T47D (cell line): Measurements from ENCODE around the gene ZNF511.
"Not testable (repeated sequence)": the region's sequence is repeated elsewhere in the genome, so short reads cannot be mapped to it uniquely, and the experiment has no call there.

Experiments used
- DNase-seq, 2 experiments: peaks; one replicate each; pipeline versions ENCODE4 v3.0.0 to v3.0.0-alpha.2; 2011 to 2012; ENCODE audit warnings: low read depth in 1 of 2, low spot score in 1 of 2
- JUND ChIP-seq: IDR thresholded peaks from 2 replicates; pipeline ENCODE4 v1.6.1; 2012; ENCODE audit warnings: low read depth
- in situ Hi-C: cut with HindIII; loops from 2 replicates; pipeline ENCODE4 v1.10.0; 2016; ENCODE audit warnings: low sequenced_read_pairs, low pct_unique_long_range_greater_than_20kb

Gene ZNF511

DNA sequence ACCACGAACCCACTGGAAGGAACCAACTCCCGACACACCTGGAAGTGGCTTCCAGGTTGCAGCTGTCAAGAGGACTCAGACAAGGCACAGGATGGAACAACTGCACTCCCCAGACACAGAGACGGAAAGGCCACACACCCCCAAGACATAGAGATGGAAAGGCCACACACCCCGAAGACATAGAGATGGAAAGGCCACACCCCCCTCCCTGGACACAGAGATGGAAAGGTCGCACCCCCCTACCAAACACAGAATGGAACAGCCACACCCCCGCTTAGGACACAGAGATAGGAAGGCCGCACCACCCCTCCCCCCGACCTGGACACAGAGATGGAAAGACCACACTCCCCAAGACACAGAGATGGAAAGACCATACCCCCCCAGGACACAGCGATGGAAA is 7.6 kb downstream of the ZNF511 start:
- in situ Hi-C loops, result no loop called here
- DNase-seq, result no peak

DNA sequence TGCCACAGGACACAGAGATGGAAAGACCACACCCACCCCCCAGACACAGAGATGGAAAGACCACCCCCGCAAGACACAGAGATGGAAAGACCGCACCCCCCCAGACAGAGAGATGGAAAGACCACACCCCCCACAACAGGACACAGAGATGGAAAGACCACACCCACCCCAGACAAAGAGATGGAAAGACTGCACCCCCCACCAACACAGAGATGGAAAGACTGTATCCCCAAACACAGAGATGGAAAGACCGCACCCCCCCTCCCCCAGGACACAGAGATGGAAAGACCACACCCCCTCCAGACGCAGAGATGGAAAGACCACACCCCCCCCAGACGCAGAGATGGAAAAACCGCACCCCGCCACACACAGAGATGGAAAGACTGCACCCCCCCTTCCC is 8.0 kb downstream of the ZNF511 start:
- no peak for TF ChIP-seq JUND
- in situ Hi-C loops, result no loop called here

More for the DNA sequence above, 7.6 kb downstream of the ZNF511 start:
- no peak for TF ChIP-seq JUND

DNA sequence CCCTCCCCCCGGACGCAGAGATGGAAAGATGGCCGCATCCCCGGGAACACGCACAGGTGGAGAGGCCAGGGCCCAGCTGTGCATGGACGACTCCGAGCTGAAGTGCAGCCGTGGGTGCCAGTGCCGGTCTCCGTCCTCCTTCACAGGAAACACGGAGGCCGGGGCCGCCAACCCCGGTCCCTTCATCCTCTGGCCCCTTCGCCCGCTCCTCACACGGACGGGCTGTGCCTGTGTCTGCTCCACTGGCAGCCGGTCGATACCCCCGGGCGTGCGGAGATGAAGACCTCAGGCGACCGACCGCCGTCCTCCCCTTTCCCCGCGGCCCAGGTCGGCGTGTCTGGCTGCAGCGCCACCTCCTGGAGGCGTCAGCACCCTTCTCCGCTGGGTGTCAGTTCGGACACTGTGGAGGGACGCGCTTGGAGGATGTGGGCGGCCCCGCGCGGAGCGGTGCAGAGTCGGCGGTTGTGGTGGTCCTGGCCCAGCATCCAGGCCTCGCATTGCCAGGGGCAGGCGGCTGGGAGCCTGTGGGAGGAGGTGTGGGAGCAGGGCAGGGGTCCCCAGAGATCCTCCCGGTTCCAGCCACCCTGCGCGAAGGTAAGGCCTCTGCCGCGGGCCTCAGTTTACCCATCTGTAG is 9.9 kb downstream of the ZNF511 start:
- in situ Hi-C loops, result no loop called here
- peak in 1 of 2 experiments; percentile 73 for DNase-seq
- no peak for TF ChIP-seq JUND

More for the DNA sequence above, 8.0 kb downstream of the ZNF511 start:
- DNase-seq, result no peak

DNA sequence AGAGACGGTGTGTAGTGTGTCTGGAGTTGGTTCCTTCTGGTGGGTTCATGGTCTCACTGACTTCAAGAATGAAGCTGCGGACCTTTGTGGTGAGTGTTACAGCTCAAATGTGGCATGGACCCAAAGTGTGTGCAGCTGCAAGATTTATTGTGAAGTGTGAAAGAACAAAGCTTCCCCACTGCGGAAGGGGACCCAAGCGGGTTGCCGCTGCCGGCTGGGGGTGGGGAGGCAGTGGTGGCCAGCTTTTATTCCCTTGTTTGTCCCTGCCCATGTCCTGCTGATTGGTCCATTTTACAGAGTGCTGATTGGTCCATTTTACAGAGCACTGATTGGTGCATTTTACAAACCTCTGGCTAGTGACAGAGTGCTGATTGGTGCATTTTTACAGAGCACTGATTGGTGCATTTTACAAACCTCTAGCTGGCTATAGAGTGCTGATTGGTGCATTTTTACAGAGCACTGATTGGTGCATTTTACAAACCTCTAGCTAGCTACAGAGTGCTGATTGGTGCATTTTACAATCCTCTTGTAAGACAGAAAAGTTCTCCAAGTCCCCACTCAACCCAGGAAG is 12.2 kb downstream of the ZNF511 start:
- DNase-seq, in situ Hi-C loops: not testable (repeated sequence)

DNA sequence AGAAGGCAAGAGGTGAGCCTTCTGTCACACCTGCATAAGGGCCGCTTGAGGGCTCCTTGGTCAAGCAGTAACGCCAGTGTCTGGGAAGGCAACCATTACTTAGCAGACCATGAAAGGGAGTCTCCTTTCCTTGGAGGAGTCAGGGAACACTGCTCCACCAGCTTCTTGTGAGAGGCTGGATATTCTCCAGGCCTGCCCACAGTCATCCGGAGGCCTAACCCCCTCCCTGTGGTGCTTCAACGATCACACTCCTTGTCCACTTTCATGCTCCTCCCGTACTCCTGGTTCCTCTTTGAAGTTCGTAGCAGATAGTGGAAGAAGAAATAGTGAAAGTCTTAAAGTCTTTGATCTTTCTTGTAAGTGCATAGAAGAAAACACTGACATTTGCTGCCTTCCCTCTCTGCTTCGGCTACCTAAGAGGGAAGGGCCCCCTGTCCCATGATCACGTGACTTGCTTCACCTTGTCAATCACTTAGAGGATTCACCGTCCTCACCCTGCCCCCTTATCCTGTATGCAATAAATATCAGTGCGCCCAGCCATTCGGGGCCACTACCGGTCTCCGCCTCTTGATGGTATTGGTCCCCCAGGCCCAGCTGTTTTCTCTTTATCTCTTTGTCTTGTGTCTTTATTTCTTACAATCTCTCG is 13.5 kb downstream of the ZNF511 start:
- in situ Hi-C loops, DNase-seq: not testable (repeated sequence)

DNA sequence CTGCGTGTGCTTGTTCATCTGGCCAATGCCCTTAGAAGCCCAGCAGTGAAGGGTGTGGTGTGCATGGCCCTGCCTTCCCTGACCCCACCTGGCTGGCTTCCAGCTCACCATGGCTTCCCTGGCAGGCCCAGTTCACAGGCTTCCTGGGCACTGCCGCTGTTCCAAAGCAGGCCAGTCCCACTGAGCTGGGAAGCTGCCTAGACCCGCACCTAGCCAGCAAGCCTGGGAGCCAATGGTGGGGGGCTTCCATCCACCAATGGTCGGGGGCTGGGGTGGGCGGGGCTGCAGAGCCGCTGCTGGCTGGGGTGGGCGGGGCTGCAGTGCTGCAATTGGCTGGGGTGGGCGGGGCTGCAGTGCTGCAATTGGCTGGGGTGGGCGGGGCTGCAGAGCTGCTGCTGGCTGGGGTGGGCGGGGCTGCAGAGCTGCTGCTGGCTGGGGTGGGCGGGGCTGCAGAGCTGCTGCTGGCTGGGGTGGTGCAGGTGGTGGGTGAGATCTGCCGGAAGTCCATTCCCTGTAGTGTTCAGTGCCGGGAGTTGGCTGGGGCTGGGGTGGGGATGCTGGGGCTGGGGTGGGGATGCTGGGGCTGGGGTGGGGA is 15.6 kb downstream of the ZNF511 start:
- in situ Hi-C loops, result no loop called here
- DNase-seq, result peak; percentile 63 to 89
- TF ChIP-seq JUND, result no peak

DNA sequence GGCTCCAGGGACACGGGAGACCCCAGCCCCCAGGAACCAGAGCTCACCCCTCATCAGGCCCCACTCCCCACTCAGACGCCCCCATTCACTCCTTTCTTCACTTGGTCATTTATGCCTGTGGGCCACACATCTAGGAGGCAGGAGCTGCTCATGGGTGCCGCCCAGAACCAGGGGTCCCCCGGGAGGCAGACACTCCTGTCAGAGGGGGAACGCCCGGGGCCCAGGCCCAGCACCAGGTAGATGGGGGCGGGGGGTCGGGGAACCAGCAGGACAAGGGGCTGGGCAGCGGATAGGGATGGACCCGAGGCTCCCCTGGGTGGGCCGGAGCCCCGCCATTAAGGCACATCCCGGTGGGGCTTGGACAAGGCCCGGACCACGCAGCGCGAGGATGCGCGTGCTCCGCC is 16.1 kb downstream of the ZNF511 start:
- DNase-seq, result no peak
- no peak for TF ChIP-seq JUND
- in situ Hi-C loops, result no loop called here

DNA sequence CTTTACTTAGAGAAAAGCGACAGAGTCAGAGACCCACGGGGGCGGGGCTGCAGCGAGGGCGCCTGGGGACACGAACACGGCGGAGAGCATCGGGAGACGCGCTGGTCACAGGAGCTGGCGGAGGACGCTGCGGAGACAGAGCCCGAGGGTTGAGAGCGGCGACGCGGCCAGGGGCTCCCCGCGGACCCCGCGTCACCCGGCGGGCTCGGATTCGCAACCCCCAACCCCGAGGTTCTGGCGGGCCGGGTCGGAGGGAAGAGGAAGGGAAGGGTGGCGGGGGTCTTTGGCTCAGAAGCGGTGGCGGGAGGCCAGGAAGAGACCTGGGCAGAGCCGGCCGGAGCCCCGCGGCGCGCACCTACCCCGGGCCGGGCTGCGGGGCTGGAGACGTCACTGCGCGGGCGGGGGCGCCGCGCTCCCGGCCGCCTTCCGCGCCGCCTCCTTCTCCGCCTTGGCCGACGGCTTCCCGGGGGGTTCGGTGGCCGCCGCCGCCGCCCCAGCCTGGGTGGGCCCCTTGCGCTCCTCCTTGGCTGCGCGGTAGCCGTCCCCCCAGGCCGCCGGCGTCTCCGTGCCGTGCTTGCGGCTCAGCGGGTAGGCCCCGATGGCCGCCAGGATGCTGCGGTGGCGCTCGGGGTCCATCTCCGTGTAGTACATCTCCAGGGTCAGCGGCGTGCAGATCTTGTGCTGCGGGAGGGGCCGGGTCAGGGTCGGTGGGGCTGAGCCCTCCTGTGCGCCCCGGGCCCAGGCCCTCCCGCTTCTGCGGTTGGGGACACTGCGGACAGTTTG is 16.9 kb downstream of the ZNF511 start:
- no peak for DNase-seq
- in situ Hi-C loops, result no loop called here
- TF ChIP-seq JUND, result no peak

DNA sequence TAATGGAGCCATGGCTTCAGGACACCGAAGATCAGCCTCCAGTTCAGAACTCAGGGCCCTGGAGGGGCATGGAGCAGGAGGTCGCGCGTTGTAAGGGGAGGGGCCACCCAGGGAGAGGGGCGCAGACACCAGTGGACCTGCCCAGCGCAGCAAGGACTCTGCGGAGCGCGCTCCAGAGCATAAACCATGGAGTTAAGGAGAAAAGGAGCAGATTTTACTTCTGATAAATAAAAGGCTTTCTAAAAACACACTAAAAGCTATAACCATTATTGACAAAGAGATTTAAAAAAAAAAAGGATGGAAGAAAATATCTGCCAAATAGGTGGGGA is 17.5 kb downstream of the ZNF511 start:
- in situ Hi-C loops, result no loop called here
- DNase-seq, result no peak
- TF ChIP-seq JUND, result no peak

DNA sequence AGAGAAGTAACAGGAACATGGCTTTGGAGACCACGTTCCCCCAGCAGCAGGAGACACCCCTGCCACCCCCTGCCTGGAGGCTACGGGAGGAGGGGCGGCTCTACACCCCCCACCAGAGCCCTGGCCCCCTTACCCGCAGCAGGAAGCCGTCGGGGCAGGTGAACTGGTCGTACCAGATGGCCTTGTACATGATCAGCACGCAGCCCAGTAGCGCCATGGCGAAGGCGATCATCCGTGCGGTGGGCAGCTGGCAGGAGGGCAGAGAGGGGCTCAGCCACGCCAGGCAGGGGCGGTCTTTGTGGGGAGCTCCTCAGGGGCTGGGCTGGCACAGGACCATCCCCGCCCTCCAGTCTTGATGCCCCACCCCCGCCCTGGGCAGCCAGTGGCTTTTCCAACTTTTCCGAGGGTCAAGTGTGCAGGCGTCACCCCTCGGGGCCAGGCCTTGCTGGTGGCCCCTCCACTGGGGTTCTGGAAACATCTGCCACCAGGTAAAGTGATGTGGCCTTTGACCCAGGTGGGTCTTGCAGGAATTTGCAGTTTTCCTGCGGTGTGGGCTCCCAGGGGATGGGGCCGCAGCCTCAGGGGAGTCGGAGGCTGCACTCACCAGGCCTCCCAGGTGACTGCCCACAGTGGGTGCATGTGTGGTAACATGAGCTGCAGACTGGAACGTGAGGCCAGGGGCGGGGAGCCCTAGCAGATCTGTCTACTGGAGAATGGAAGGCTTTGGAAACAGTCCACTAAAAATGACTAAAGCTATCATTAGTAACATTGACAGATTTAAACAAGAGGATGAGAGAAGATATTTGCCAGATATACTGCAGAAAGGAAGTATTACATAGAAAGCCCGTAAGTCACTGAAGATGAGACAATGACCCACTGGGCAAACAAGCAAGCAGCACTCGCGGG is 18.3 kb downstream of the ZNF511 start:
- in situ Hi-C loops, result no loop called here
- no peak for DNase-seq
- no peak for TF ChIP-seq JUND

DNA sequence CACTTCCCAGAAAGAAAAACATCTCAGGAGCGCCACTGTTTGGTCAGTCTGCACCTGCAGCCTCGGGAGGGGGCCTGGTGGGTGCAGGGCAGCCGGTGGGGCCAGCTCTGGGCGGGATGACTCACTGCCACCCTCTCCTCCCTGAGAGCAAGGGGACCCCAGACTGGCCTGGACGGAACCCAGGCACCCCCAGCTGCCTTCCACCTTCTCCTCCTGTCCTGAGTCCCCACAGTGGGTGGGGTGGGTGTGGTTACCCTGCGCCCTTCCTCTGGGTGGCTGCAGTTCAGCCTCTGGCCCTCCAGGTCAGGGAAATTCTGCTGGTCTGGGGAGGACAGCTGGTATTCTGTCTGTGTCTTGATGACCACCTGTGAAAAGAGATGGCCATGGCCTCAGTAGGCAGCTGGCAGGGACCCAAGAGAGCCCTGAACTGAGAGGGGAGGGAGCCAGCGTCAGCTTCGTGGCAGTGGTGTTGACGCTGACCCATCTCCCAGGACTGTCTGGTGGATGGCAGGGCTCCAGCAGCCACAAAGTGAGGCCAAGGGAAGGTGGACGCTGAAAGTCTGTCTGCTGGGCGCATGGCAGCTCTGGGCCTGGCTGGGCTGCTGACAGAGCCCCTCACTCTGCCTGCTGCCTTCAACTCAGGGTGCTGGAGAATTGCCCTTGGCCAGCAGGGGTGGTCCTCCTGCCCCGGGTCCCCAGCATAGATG is 19.1 kb downstream of the ZNF511 start:
- in situ Hi-C loops, result no loop called here
- DNase-seq, result no peak
- TF ChIP-seq JUND, result no peak
